OCI-LY3 (cell line): ENCODE results near the gene ATG4A.

Experiments
- H2AFZ ChIP-seq: fragments of 200-600, 300-600 bp; shearing (Covaris generic); 2 replicates; pipeline ENCODE4 v1.6.0; 2014; ENCODE audit warnings: antibody characterized with exemption, low read depth, low read length
- H3K27ac ChIP-seq: fragments of 200-600, 300-600 bp; sonication (generic); 2 replicates; pipeline ENCODE4 v1.5.1; 2014; ENCODE audit warnings: mild to moderate bottlenecking, low read length, moderate library complexity, mixed read lengths
- H3K27me3 ChIP-seq: fragments of 200-600, 300-600 bp; sonication (generic); 2 replicates; pipeline ENCODE4 v1.6.1; 2014; ENCODE audit warnings: low read depth, low read length, mixed read lengths
- H3K36me3 ChIP-seq: fragments of 200-600, 300-600 bp; sonication (generic); replicated peaks from 2 replicates; pipeline ENCODE3; 2014; ENCODE audit warnings: low read depth, low read length, mixed read lengths
- H3K4me1 ChIP-seq: fragments of 300-600, 200-600 bp; sonication (generic); 2 replicates; pipeline ENCODE4 v1.6.1; 2014; ENCODE audit warnings: low read length, mixed read lengths
- H3K4me2 ChIP-seq: fragments of 200-600, 300-600 bp; sonication (generic); 2 replicates; pipeline ENCODE4 v1.6.1; 2014; ENCODE audit warnings: low read length, mixed read lengths
- H3K4me3 ChIP-seq: fragments of 300-600, 200-600 bp; sonication (generic); 2 replicates; pipeline ENCODE4 v1.5.1; 2014; ENCODE audit warnings: antibody characterized with exemption, mild to moderate bottlenecking, low read length, moderate library complexity
- H3K79me2 ChIP-seq: fragments of 300-600, 200-600 bp; shearing (Covaris generic); 2 replicates; pipeline ENCODE4 v1.6.1; 2014; ENCODE audit warnings: mild to moderate bottlenecking, low read length, mixed read lengths
- H3K9ac ChIP-seq: fragments of 300-600, 200-600 bp; shearing (Covaris generic); 2 replicates; pipeline ENCODE4 v1.6.0; 2014; ENCODE audit warnings: mild to moderate bottlenecking, low read length, moderate library complexity
- H3K9me3 ChIP-seq: fragments of 200-600, 300-600 bp; shearing (Covaris generic); 2 replicates; pipeline ENCODE4 v1.6.1; 2014; ENCODE audit warnings: low read length, mixed read lengths; ENCODE audit not compliant: insufficient read depth
- H4K20me1 ChIP-seq: fragments of 200-600, 300-600 bp; sonication (generic); 2 replicates; pipeline ENCODE4 v1.6.1; 2016; ENCODE audit warnings: low read length, mixed read lengths; ENCODE audit not compliant: insufficient read depth
- EZH2phosphoT487 ChIP-seq: fragments of 200-600 bp; shearing (Covaris generic); IDR thresholded peaks from 2 replicates; pipeline ENCODE4 v1.6.1; 2018; ENCODE audit warnings: antibody characterized with exemption, mixed run types, low read depth
- TF ChIP-seq, protein P1 (sequence below): fragments of 200-600, 300-600 bp; sonication (generic); IDR thresholded peaks from 2 replicates; pipeline ENCODE4 v1.5.1; 2014; ENCODE audit warnings: antibody characterized with exemption, low read length, low read depth

Gene ATG4A

DNA sequence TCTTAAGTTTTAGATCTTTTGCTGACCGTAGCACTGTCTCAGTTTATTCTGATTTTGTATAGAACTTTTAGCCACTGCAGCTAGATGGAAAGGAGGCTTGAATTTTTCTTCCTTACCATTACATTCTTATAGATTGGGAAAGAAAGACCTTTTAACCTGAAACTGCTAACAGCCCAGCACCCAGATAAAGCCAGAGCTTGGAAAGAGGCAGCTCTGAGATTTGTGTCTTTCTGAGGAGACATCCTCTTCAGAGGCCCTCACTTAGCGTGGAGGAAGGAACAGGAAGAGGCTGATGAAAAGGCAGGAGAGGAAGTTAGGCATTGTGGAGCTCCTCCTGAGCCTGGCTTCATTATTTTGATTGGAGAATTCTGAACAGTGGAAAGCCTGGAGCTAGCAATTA, 35.1 kb downstream of the ATG4A start:
- Histone ChIP-seq H4K20me1 (no peaks in the 10 kb centered on the region), H3K4me2 (no peak overlapping the region), H2AFZ (no peak overlapping the region), H3K4me3 (no peak overlapping the region), H3K9ac (no peak overlapping the region), H3K36me3 (no peaks in the 10 kb centered on the region), H3K4me1 (no peaks in the 10 kb centered on the region), H3K79me2 (no peaks in the 10 kb centered on the region), H3K27me3 (no peaks in the 10 kb centered on the region), H3K27ac (no peak overlapping the region), H3K9me3 (no peaks in the 10 kb centered on the region)
- no peak for TF ChIP-seq EZH2phosphoT487
- TF ChIP-seq, protein P1, sequence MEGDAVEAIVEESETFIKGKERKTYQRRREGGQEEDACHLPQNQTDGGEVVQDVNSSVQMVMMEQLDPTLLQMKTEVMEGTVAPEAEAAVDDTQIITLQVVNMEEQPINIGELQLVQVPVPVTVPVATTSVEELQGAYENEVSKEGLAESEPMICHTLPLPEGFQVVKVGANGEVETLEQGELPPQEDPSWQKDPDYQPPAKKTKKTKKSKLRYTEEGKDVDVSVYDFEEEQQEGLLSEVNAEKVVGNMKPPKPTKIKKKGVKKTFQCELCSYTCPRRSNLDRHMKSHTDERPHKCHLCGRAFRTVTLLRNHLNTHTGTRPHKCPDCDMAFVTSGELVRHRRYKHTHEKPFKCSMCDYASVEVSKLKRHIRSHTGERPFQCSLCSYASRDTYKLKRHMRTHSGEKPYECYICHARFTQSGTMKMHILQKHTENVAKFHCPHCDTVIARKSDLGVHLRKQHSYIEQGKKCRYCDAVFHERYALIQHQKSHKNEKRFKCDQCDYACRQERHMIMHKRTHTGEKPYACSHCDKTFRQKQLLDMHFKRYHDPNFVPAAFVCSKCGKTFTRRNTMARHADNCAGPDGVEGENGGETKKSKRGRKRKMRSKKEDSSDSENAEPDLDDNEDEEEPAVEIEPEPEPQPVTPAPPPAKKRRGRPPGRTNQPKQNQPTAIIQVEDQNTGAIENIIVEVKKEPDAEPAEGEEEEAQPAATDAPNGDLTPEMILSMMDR: no peak

DNA sequence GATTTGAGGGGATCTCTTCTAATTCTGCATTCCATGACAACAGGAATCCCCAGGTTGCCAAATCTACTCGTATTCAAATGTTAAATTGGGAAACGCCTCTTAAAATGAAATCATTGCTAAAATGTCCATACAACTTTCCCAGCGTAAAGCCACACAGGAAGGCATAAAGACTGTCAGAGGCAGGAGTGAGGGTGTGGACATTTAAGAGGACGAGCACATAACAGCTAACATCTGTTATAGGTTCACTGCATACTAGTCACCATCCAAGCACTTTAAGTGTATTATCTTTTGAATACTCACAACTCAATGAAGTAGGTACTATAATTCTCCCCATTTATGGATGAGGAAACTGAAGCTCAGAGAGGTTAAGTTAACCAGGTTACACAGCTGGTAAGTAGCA, 35.6 kb downstream of the ATG4A start:
- H3K36me3 ChIP-seq: no peaks in the 10 kb centered on the region
- no peak overlapping the region for H3K9ac ChIP-seq
- no peaks in the 10 kb centered on the region for H4K20me1 ChIP-seq
- no peaks in the 10 kb centered on the region for H3K27me3 ChIP-seq
- no peak for TF ChIP-seq EZH2phosphoT487
- TF ChIP-seq, protein P1: no peak
- H2AFZ ChIP-seq: no peak overlapping the region
- no peaks in the 10 kb centered on the region for H3K9me3 ChIP-seq
- no peaks in the 10 kb centered on the region for H3K79me2 ChIP-seq
- H3K4me2 ChIP-seq: no peak overlapping the region
- H3K27ac ChIP-seq: no peak overlapping the region
- H3K4me1 ChIP-seq: no peaks in the 10 kb centered on the region
- H3K4me3 ChIP-seq: no peak overlapping the region

DNA sequence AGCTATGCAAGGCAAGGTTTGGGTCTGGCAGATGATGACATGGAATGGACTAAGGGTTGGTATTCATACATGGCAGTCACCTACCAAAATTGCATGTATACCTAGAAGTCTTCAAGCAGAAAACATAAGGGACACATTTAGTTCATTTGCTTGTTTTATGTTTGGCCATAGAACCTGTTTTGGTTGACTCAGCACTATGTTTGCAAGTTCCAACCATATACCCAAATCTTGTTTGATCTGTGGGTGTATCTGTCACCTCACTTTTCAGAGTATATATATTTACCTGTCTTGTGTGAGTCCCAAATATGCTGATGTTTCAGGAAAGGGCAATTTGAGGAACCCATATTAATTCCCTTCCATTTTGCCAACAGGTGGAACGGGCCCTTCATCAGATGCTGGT, 39.3 kb downstream of the ATG4A start:
- no peaks in the 10 kb centered on the region for H3K36me3 ChIP-seq
- H4K20me1 ChIP-seq: no peaks in the 10 kb centered on the region
- TF ChIP-seq EZH2phosphoT487: no peak
- TF ChIP-seq, protein P1: no peak
- no peaks in the 10 kb centered on the region for H3K27me3 ChIP-seq
- H3K27ac ChIP-seq: no peak overlapping the region
- no peak overlapping the region for H3K4me3 ChIP-seq
- H3K79me2 ChIP-seq: no peaks in the 10 kb centered on the region
- H3K4me2 ChIP-seq: no peak overlapping the region
- H3K9ac ChIP-seq: no peak overlapping the region
- H3K9me3 ChIP-seq: no peaks in the 10 kb centered on the region
- H2AFZ ChIP-seq: no peak overlapping the region
- no peaks in the 10 kb centered on the region for H3K4me1 ChIP-seq

DNA sequence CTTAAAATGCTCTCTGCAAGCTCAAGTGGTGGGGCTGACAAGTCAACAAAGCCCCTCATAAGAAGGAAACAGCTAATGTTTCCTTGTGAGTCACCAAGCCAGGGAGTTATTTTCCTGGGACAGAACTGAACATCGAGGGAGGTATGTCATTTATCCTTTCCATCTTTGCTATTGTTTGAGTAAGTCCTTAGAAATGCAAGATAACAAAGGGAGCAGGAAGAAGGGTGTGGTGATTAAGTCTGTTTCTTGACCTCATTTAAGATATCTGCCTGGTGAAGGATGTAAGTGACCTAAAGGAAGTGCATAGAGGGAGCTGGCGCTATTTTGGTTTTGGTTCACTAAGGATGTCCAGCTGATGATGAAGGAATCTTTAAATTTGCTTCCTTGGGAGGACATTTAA, 39.9 kb downstream of the ATG4A start:
- H4K20me1 ChIP-seq: no peaks in the 10 kb centered on the region
- no peaks in the 10 kb centered on the region for H3K4me1 ChIP-seq
- H3K9ac ChIP-seq: no peak overlapping the region
- no peaks in the 10 kb centered on the region for H3K27me3 ChIP-seq
- no peak overlapping the region for H3K27ac ChIP-seq
- H3K9me3 ChIP-seq: no peaks in the 10 kb centered on the region
- no peaks in the 10 kb centered on the region for H3K79me2 ChIP-seq
- no peak overlapping the region for H3K4me2 ChIP-seq
- TF ChIP-seq, protein P1: no peak
- no peak for TF ChIP-seq EZH2phosphoT487
- H3K4me3 ChIP-seq: no peak overlapping the region
- H2AFZ ChIP-seq: no peak overlapping the region
- H3K36me3 ChIP-seq: no peaks in the 10 kb centered on the region
